DOHH2 (cell line): Measurements from ENCODE around the gene TTC19.

Experiments
- EZH2phosphoT487 ChIP-seq: fragments of 200-600 bp; sonication (generic); IDR thresholded peaks from 2 replicates; pipeline ENCODE4 v1.6.1; 2017; ENCODE audit warnings: borderline replicate concordance, mild to moderate bottlenecking, antibody characterized with exemption, low read length, moderate library complexity, mixed read lengths
- TF ChIP-seq, protein P1 (sequence below): fragments of 200-600 bp; sonication (generic); IDR thresholded peaks from one replicate; pipeline ENCODE4 v1.5.1; 2014; ENCODE audit warnings: antibody characterized with exemption, mild to moderate bottlenecking, low read depth, low read length; ENCODE audit not compliant: poor library complexity, severe bottlenecking

DNA sequence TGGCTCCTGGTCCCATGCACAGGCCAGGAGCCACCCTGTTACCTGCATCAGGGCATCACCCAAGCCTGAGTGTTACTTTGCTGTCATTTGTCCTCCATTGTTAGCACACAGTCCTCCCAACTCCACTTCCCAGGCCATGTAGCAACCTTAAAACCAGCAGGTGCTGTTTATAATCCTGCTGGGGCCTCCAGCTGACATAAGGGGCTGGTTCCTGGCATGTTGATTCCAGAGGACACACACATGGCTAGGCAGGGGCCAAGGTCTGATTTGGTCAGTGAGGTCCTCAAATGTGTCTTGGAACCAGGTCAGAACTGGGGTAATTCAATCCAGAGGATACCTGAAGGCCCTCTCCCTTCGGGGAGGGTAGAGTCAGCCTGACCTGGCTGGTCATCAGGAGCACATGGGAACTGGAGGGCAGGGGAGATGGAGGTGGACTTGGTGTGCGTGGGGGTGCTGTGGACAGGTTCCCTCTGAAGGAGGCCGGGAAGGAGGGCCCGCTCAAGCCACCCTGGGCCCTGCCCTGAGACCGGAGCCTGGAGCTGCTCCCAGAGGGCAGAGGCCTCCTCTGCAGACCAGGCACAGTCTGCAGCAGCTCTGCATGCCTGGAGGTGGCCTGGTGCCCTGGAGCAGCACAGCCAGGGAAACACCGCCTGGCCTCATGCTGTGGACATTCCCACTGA is 48.1 kb upstream of the TTC19 start:
- TF ChIP-seq, protein P1, sequence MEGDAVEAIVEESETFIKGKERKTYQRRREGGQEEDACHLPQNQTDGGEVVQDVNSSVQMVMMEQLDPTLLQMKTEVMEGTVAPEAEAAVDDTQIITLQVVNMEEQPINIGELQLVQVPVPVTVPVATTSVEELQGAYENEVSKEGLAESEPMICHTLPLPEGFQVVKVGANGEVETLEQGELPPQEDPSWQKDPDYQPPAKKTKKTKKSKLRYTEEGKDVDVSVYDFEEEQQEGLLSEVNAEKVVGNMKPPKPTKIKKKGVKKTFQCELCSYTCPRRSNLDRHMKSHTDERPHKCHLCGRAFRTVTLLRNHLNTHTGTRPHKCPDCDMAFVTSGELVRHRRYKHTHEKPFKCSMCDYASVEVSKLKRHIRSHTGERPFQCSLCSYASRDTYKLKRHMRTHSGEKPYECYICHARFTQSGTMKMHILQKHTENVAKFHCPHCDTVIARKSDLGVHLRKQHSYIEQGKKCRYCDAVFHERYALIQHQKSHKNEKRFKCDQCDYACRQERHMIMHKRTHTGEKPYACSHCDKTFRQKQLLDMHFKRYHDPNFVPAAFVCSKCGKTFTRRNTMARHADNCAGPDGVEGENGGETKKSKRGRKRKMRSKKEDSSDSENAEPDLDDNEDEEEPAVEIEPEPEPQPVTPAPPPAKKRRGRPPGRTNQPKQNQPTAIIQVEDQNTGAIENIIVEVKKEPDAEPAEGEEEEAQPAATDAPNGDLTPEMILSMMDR: no peak
- no peak for TF ChIP-seq EZH2phosphoT487
